ENCODE data around the gene CLASP1.
"Not testable (repeated sequence)": the region's sequence is repeated elsewhere in the genome, so short reads cannot be mapped to it uniquely, and the experiment has no call there.

CLASP1 gene

GRCh38 chr2:121446647-121447241, 202.5 kb downstream of the CLASP1 start:
- no peak for DNase-seq (ENCODE audit: low read depth)
- H3K4me3 ChIP-seq (ENCODE audit: control insufficient read depth, low read depth, low read length), result no peak overlapping the region
- TF ChIP-seq CTCF (conservative IDR thresholded peaks at IDR 0.05; ENCODE audit: control insufficient read depth, insufficient read depth, low read depth, low read length), result no peak

GRCh38 chr2:121442889-121443288, 206.4 kb downstream of the CLASP1 start:
- H3K4me3 ChIP-seq (ENCODE audit: control insufficient read depth, low read depth, low read length), result no peak overlapping the region
- no peak for TF ChIP-seq CTCF (conservative IDR thresholded peaks at IDR 0.05; ENCODE audit: control insufficient read depth, insufficient read depth, low read depth, low read length)
- DNase-seq (ENCODE audit: low read depth), result no peak

GRCh38 chr2:121438290-121438689, 211.0 kb downstream of the CLASP1 start:
- not testable (repeated sequence) for H3K4me3 ChIP-seq (ENCODE audit: control insufficient read depth, low read depth, low read length); DNase-seq (ENCODE audit: low read depth)

- no peak for TF ChIP-seq CTCF (conservative IDR thresholded peaks at IDR 0.05; ENCODE audit: control insufficient read depth, insufficient read depth, low read depth, low read length)
- no peak overlapping the region for H3K4me3 ChIP-seq (ENCODE audit: control insufficient read depth, low read depth, low read length)
- DNase-seq (ENCODE audit: low read depth), result no peak
Measured at GRCh38 chr2:121436918-121437317, 212.3 kb downstream of the CLASP1 start.

- no peak overlapping the region for H3K4me3 ChIP-seq (ENCODE audit: control insufficient read depth, low read depth, low read length)
- no peak for DNase-seq (ENCODE audit: low read depth)
- TF ChIP-seq CTCF (conservative IDR thresholded peaks at IDR 0.05; ENCODE audit: control insufficient read depth, insufficient read depth, low read depth, low read length), result no peak
Measured at GRCh38 chr2:121435790-121436189, 213.5 kb downstream of the CLASP1 start.

- no peak for TF ChIP-seq CTCF (conservative IDR thresholded peaks at IDR 0.05; ENCODE audit: control insufficient read depth, insufficient read depth, low read depth, low read length)
- H3K4me3 ChIP-seq (ENCODE audit: control insufficient read depth, low read depth, low read length), result no peak overlapping the region
- no peak for DNase-seq (ENCODE audit: low read depth)
Measured at GRCh38 chr2:121431214-121431613, 218.0 kb downstream of the CLASP1 start.

- no peak for DNase-seq (ENCODE audit: low read depth)
Measured at GRCh38 chr2:121429927-121430520, 219.2 kb downstream of the CLASP1 start.

More at GRCh38 chr2:121429927-121430520, 219.2 kb downstream of the CLASP1 start:
- no peak for TF ChIP-seq CTCF (conservative IDR thresholded peaks at IDR 0.05; ENCODE audit: control insufficient read depth, insufficient read depth, low read depth, low read length)
- no peak overlapping the region for H3K4me3 ChIP-seq (ENCODE audit: control insufficient read depth, low read depth, low read length)

Data from fibroblast of mammary gland (primary cell).